ENCODE results near the gene ZNF618.

DNA sequence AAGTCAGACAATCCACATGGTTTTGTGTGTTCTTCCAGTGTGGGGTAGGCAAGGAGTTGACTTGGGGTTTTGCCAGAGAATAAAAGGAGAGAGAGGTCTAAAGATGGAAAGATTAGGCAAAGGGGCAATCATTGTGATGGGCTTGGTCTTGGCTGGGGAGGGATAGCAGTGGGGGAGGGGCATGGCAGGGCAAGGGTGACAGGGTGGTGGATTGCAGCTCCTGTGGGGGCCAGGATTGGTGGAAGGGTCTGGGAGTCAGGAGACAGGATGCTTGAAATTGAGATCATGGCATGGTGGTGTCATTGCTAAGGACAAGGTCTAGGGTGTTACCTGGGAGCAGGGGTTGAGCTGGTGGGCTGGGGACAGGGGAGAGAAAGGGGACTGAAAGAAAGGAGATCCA lies 57.6 kb downstream of the ZNF618 start:
- TF ChIP-seq, protein P1, sequence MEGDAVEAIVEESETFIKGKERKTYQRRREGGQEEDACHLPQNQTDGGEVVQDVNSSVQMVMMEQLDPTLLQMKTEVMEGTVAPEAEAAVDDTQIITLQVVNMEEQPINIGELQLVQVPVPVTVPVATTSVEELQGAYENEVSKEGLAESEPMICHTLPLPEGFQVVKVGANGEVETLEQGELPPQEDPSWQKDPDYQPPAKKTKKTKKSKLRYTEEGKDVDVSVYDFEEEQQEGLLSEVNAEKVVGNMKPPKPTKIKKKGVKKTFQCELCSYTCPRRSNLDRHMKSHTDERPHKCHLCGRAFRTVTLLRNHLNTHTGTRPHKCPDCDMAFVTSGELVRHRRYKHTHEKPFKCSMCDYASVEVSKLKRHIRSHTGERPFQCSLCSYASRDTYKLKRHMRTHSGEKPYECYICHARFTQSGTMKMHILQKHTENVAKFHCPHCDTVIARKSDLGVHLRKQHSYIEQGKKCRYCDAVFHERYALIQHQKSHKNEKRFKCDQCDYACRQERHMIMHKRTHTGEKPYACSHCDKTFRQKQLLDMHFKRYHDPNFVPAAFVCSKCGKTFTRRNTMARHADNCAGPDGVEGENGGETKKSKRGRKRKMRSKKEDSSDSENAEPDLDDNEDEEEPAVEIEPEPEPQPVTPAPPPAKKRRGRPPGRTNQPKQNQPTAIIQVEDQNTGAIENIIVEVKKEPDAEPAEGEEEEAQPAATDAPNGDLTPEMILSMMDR (IDR thresholded peaks at IDR 0.05) = no peak
- no peak for TF ChIP-seq EP300 (IDR thresholded peaks at IDR 0.05)
